ENCODE measurements around the gene RTN4.

GRCh38 chr2:54995553-54995952 is 54.7 kb downstream of the RTN4 start:
- TF ChIP-seq TAF1 (IDR thresholded peaks at IDR 0.05; ENCODE audit: low read depth, low read length) (no peak), POLR2AphosphoS5 (IDR thresholded peaks at IDR 0.05; ENCODE audit: low read depth, low read length) (no peak), POLR2A (IDR thresholded peaks at IDR 0.05; ENCODE audit: low read depth, low read length) (no peak)

Data from GM12891 (cell line).